ENCODE measurements around the gene SPATA2.

Gene SPATA2

GRCh38 chr20:49894073-49894470, 21.3 kb downstream of the SPATA2 start:
- TF ChIP-seq CTCF (IDR thresholded peaks at IDR 0.05; ENCODE audit: borderline replicate concordance, control extremely low read depth, extremely low read depth, insufficient read depth, missing control alignments) = no peak
- in situ Hi-C loops (cut with MboI; ENCODE audit: low sequenced_read_pairs, unreplicated experiment) = no loop called here
- peak; percentile 64 for DNase-seq (ENCODE audit: low spot score)

- no peak for TF ChIP-seq CTCF (IDR thresholded peaks at IDR 0.05; ENCODE audit: borderline replicate concordance, control extremely low read depth, extremely low read depth, insufficient read depth, missing control alignments)
- no peak for DNase-seq (ENCODE audit: low spot score)
- in situ Hi-C loops (cut with MboI; ENCODE audit: low sequenced_read_pairs, unreplicated experiment) = no loop called here
Measured at GRCh38 chr20:49893242-49894072, 21.9 kb downstream of the SPATA2 start.

- in situ Hi-C loops (cut with MboI; ENCODE audit: low sequenced_read_pairs, unreplicated experiment) = no loop called here
- no peak for DNase-seq (ENCODE audit: low spot score)
- no peak for TF ChIP-seq CTCF (IDR thresholded peaks at IDR 0.05; ENCODE audit: borderline replicate concordance, control extremely low read depth, extremely low read depth, insufficient read depth, missing control alignments)
Measured at GRCh38 chr20:49892817-49893216, 22.5 kb downstream of the SPATA2 start.

GRCh38 chr20:49892260-49892659, 23.1 kb downstream of the SPATA2 start:
- in situ Hi-C loops (cut with MboI; ENCODE audit: low sequenced_read_pairs, unreplicated experiment) = no loop called here
- no peak for TF ChIP-seq CTCF (IDR thresholded peaks at IDR 0.05; ENCODE audit: borderline replicate concordance, control extremely low read depth, extremely low read depth, insufficient read depth, missing control alignments)
- DNase-seq (ENCODE audit: low spot score) = no peak

- no peak for TF ChIP-seq CTCF (IDR thresholded peaks at IDR 0.05; ENCODE audit: borderline replicate concordance, control extremely low read depth, extremely low read depth, insufficient read depth, missing control alignments)
- DNase-seq (ENCODE audit: low spot score) = no peak
- in situ Hi-C loops (cut with MboI; ENCODE audit: low sequenced_read_pairs, unreplicated experiment) = no loop called here
Measured at GRCh38 chr20:49891476-49892110, 23.7 kb downstream of the SPATA2 start.

- in situ Hi-C loops (cut with MboI; ENCODE audit: low sequenced_read_pairs, unreplicated experiment) = no loop called here
- DNase-seq (ENCODE audit: low spot score) = no peak
- no peak for TF ChIP-seq CTCF (IDR thresholded peaks at IDR 0.05; ENCODE audit: borderline replicate concordance, control extremely low read depth, extremely low read depth, insufficient read depth, missing control alignments)
Measured at GRCh38 chr20:49890471-49891361, 24.6 kb downstream of the SPATA2 start.
